ENCODE data around the gene PPP6R2.

DNA sequence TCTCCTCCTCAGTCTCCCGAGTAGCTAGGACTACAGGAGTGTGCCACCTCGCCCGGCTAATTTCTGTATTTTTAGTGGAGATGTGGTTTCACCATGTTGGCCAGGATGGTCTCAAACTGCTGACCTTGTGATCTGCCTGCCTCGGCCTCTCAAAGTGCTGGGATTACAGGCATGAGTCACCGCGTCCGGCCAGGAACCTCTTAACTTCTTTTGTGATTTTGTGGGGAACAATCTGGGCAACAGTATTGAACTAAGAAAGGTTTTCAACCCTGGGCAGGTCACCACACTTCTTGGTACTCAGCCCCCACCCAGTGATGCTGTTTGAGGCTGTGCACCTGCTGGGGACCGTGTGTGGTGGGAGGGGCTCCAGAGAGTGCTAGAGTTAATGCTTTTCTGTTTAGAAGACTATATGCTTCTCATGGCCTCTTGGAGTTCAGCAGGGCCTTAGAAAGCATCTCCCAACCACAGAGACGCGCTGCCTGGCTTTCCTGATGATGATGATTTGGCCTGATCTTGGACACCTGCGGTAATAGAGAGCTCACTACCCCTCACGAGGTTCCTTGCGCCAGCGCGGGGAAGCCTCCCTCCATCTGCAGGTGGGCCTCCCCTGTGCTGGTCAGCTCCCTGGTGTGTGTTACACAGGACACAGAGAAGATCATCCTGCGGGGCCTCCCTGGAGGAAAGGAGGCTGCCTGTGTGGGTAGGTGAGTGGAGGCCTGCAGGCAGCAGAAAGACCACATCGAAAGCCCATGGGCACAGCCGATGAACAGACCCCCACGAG, 17.5 kb upstream of the PPP6R2 start:
- TF ChIP-seq, protein P1, sequence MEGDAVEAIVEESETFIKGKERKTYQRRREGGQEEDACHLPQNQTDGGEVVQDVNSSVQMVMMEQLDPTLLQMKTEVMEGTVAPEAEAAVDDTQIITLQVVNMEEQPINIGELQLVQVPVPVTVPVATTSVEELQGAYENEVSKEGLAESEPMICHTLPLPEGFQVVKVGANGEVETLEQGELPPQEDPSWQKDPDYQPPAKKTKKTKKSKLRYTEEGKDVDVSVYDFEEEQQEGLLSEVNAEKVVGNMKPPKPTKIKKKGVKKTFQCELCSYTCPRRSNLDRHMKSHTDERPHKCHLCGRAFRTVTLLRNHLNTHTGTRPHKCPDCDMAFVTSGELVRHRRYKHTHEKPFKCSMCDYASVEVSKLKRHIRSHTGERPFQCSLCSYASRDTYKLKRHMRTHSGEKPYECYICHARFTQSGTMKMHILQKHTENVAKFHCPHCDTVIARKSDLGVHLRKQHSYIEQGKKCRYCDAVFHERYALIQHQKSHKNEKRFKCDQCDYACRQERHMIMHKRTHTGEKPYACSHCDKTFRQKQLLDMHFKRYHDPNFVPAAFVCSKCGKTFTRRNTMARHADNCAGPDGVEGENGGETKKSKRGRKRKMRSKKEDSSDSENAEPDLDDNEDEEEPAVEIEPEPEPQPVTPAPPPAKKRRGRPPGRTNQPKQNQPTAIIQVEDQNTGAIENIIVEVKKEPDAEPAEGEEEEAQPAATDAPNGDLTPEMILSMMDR (IDR thresholded peaks at IDR 0.05) = no peak
- no peak for TF ChIP-seq POLR2A (IDR thresholded peaks at IDR 0.05)
